GM21529 (cell line): Measurements from ENCODE around the gene CCR7.

Experiments used
- ATAC-seq: cut with Tn5 transposase; IDR thresholded peaks from one replicate; pipeline ENCODE4 v1.9.1; 2021; ENCODE audit not compliant: unreplicated experiment

The CCR7 gene

GRCh38 chr17:40563220-40564052, 1.8 kb downstream of the CCR7 start:
- ATAC-seq = no peak

GRCh38 chr17:40562838-40563219, 2.4 kb downstream of the CCR7 start:
- ATAC-seq = no peak

- peak; percentile 41 for ATAC-seq
Measured at GRCh38 chr17:40561871-40562611, 3.2 kb downstream of the CCR7 start.

GRCh38 chr17:40561294-40561870, 3.9 kb downstream of the CCR7 start:
- peak; percentile 29 for ATAC-seq

- peak; percentile 45 for ATAC-seq
Measured at GRCh38 chr17:40560592-40561293, 4.5 kb downstream of the CCR7 start.

GRCh38 chr17:40559954-40560591, 5.2 kb downstream of the CCR7 start:
- ATAC-seq = no peak

- no peak for ATAC-seq
Measured at GRCh38 chr17:40559564-40559916, 5.7 kb downstream of the CCR7 start.

GRCh38 chr17:40558890-40559563, 6.2 kb downstream of the CCR7 start:
- no peak for ATAC-seq

GRCh38 chr17:40558300-40558889, 6.9 kb downstream of the CCR7 start:
- no peak for ATAC-seq

- ATAC-seq = no peak
Measured at GRCh38 chr17:40557531-40558299, 7.6 kb downstream of the CCR7 start.

- no peak for ATAC-seq
Measured at GRCh38 chr17:40556884-40557414, 8.3 kb downstream of the CCR7 start.

GRCh38 chr17:40556198-40556661, 9.0 kb downstream of the CCR7 start:
- ATAC-seq = no peak

- no peak for ATAC-seq
Measured at GRCh38 chr17:40555296-40556190, 9.7 kb downstream of the CCR7 start.

GRCh38 chr17:40554646-40555295, 10.5 kb downstream of the CCR7 start:
- ATAC-seq = no peak

GRCh38 chr17:40553694-40554534, 11.4 kb downstream of the CCR7 start:
- ATAC-seq = no peak
